HEK293 (cell line): ENCODE measurements around the gene PRKAR2B.

Experiments used
- CTCF ChIA-PET: fragments of 350-600 bp; formaldehyde crosslinking; extraction: SDS; loops from one replicate; lab custom pipeline; 2021; ENCODE audit warnings: antibody characterized with exemption; lab: Yijun Ruan, JAX
- POLR2A ChIA-PET: fragments of 300-600 bp; formaldehyde crosslinking; extraction: SDS; loops from one replicate; lab custom pipeline; 2020; ENCODE audit warnings: antibody characterized with exemption, inconsistent platforms; lab: Yijun Ruan, JAX
- H3K27ac ChIP-seq: fragments of 200-500 bp; sonication (Bioruptor generic); 2 replicates; pipeline ENCODE4 v1.5.1; 2014; ENCODE audit warnings: low read depth, low read length, control low read depth, inconsistent platforms; ENCODE audit errors: extremely low read depth
- H3K36me3 ChIP-seq, 2 experiments: fragments of 200-500 bp in 1 of 2; sonication (Bioruptor generic) in 1 of 2; 1 replicate in 1 of 2; 2 replicates in 1 of 2; pipeline ENCODE4 v1.5.1; 2014 to 2017; ENCODE audit warnings: inconsistent platforms in 2 of 2, low read length in 2 of 2; ENCODE audit not compliant: control insufficient read depth in 2 of 2, insufficient read depth in 1 of 2
- H3K4me1 ChIP-seq: fragments of 200-500 bp; sonication (Bioruptor generic); 2 replicates; pipeline ENCODE4 v1.5.1; 2014; ENCODE audit warnings: mild to moderate bottlenecking, low read length, inconsistent platforms; ENCODE audit not compliant: control insufficient read depth, insufficient read depth
- H3K4me3 ChIP-seq: 2 replicates; pipeline ENCODE4 v1.5.1; 2011; ENCODE audit warnings: low read depth, mild to moderate bottlenecking, control low read depth, low read length, moderate library complexity
- H3K9me3 ChIP-seq: fragments of 200-500 bp; sonication (Bioruptor generic); 2 replicates; pipeline ENCODE4 v1.5.1; 2014; ENCODE audit warnings: low read depth, low read length, inconsistent platforms; ENCODE audit not compliant: control insufficient read depth, insufficient read depth
- BCL11A ChIP-seq: fragments of 450-650 bp; formaldehyde crosslinking; IDR thresholded peaks from 2 replicates; pipeline ENCODE4 v1.5.1; 2016; ENCODE audit warnings: low read depth, missing biosample characterization, missing genetic modification characterization
- GFI1B ChIP-seq: fragments of 450-650 bp; formaldehyde crosslinking; IDR thresholded peaks from 2 replicates; pipeline ENCODE4 v1.5.1; 2016; ENCODE audit warnings: missing biosample characterization, missing genetic modification characterization
- SP2 ChIP-seq: fragments of 450-650 bp; formaldehyde crosslinking; IDR thresholded peaks from 2 replicates; pipeline ENCODE4 v1.5.1; 2016; ENCODE audit warnings: missing biosample characterization, missing genetic modification characterization
- ZBTB17 ChIP-seq: fragments of 450-650 bp; formaldehyde crosslinking; IDR thresholded peaks from 2 replicates; pipeline ENCODE4 v1.5.1; 2016; ENCODE audit warnings: missing biosample characterization, missing genetic modification characterization
- ZBTB21 ChIP-seq: fragments of 450-650 bp; formaldehyde crosslinking; IDR thresholded peaks from 2 replicates; pipeline ENCODE4 v1.5.1; 2017; ENCODE audit warnings: missing biosample characterization, missing genetic modification characterization
- ZBTB7A ChIP-seq: fragments of 450-650 bp; formaldehyde crosslinking; IDR thresholded peaks from 2 replicates; pipeline ENCODE4 v1.5.1; 2016; ENCODE audit warnings: low read depth, missing biosample characterization, missing genetic modification characterization
- ZFP69B ChIP-seq: fragments of 450-650 bp; formaldehyde crosslinking; IDR thresholded peaks from 2 replicates; pipeline ENCODE4 v1.5.1; 2016; ENCODE audit warnings: missing biosample characterization, missing genetic modification characterization
- ZNF114 ChIP-seq: fragments of 450-650 bp; formaldehyde crosslinking; IDR thresholded peaks from 2 replicates; pipeline ENCODE4 v1.5.0; 2017; ENCODE audit warnings: missing biosample characterization, missing genetic modification characterization
- ZNF155 ChIP-seq: fragments of 450-650 bp; formaldehyde crosslinking; IDR thresholded peaks from 2 replicates; pipeline ENCODE4 v1.5.1; 2016; ENCODE audit warnings: missing biosample characterization, missing genetic modification characterization
- ZNF175 ChIP-seq: fragments of 450-650 bp; formaldehyde crosslinking; IDR thresholded peaks from 2 replicates; pipeline ENCODE4 v1.5.1; 2016; ENCODE audit warnings: missing biosample characterization, missing genetic modification characterization
- ZNF19 ChIP-seq: fragments of 450-650 bp; formaldehyde crosslinking; IDR thresholded peaks from 2 replicates; pipeline ENCODE4; 2016; ENCODE audit warnings: missing biosample characterization, missing genetic modification characterization, low read depth
- ZNF202 ChIP-seq: fragments of 450-650 bp; formaldehyde crosslinking; IDR thresholded peaks from 2 replicates; pipeline ENCODE4 v1.5.1; 2016; ENCODE audit warnings: missing biosample characterization, missing genetic modification characterization, borderline replicate concordance
- ZNF404 ChIP-seq: fragments of 450-650 bp; formaldehyde crosslinking; IDR thresholded peaks from 2 replicates; pipeline ENCODE4 v1.5.1; 2017; ENCODE audit warnings: missing biosample characterization, missing genetic modification characterization
- ZNF416 ChIP-seq: fragments of 450-650 bp; formaldehyde crosslinking; IDR thresholded peaks from 2 replicates; pipeline ENCODE4 v1.5.1; 2016; ENCODE audit warnings: missing biosample characterization, missing genetic modification characterization
- ZNF530 ChIP-seq: fragments of 450-650 bp; formaldehyde crosslinking; IDR thresholded peaks from 2 replicates; pipeline ENCODE4 v1.5.1; 2016; ENCODE audit warnings: low read depth, missing biosample characterization, missing genetic modification characterization
- ZNF558 ChIP-seq: fragments of 450-650 bp; formaldehyde crosslinking; IDR thresholded peaks from 2 replicates; pipeline ENCODE4 v1.5.1; 2016; ENCODE audit warnings: missing biosample characterization, missing genetic modification characterization
- ZNF791 ChIP-seq: fragments of 450-650 bp; formaldehyde crosslinking; IDR thresholded peaks from 2 replicates; pipeline ENCODE4 v1.5.1; 2016; ENCODE audit warnings: missing biosample characterization, missing genetic modification characterization
- TF ChIP-seq, protein P1 (sequence below): fragments of 450-650 bp; formaldehyde crosslinking; optimal IDR thresholded peaks from 2 replicates; pipeline ENCODE3; 2016; ENCODE audit warnings: missing biosample characterization, mild to moderate bottlenecking, missing genetic modification characterization
- TF ChIP-seq, protein P2 (sequence below): fragments of 450-650 bp; formaldehyde crosslinking; IDR thresholded peaks from 2 replicates; pipeline ENCODE4 v1.5.1; 2016; ENCODE audit warnings: missing biosample characterization, missing genetic modification characterization
- TF ChIP-seq, protein P3 (sequence below): fragments of 450-650 bp; formaldehyde crosslinking; IDR thresholded peaks from 2 replicates; pipeline ENCODE4 v1.5.1; 2016; ENCODE audit warnings: missing biosample characterization, missing genetic modification characterization
- TF ChIP-seq, protein P4 (sequence below): fragments of 450-650 bp; formaldehyde crosslinking; IDR thresholded peaks from 2 replicates; pipeline ENCODE4 v1.5.1; 2016; ENCODE audit warnings: missing biosample characterization, missing genetic modification characterization, borderline replicate concordance
- TF ChIP-seq, protein P5 (sequence below): fragments of 450-650 bp; formaldehyde crosslinking; IDR thresholded peaks from 2 replicates; pipeline ENCODE4 v1.5.1; 2017; ENCODE audit warnings: missing biosample characterization, missing genetic modification characterization

Gene PRKAR2B

DNA sequence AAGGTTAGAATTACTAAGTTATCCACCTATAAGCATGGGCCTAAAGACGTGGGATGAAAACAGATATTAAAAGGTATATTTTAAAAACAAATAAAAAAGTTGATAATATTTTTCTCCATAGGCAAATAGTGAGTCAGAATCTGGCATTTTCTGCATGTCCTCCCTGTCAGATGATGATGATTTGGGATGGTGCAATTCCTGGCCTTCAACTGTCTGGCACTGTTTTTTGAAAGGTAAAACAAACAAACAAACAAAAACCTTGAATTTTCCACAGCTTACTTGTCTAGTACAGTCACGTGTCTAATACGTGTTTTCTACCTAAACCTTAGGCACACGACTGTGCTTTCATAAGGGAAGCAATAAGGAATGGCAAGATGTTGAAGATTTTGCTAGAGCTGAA, 141.7 kb downstream of the PRKAR2B start (continued):
- TF ChIP-seq ZBTB21 (tag by site-specific recombination) (no peak), ZFP69B (tag by site-specific recombination) (no peak), ZNF202 (tag by site-specific recombination) (no peak), ZBTB17 (tag by site-specific recombination) (no peak), BCL11A (tag by site-specific recombination) (no peak)

DNA sequence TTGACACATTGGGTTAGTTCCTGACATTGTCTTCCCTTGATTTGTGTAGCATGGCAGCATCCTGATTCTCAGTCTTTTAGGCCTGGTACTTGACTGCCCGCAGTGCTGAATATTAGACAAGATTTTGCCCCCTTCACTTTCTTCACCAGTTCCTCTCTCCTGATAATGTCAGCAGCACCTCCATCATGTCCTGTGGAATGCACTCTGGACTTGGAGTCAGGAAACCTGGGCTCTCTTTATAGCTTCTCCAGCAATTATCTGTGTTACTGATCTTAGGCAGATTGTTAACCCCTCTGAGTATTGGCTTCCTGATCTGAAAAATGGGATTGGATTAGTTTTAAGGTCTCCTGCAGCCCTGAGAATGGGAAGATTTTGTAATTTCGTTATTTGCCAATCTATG, 143.3 kb downstream of the PRKAR2B start:
- H3K36me3 ChIP-seq: peaks cover 16 to 49% of the 10 kb centered on the region in 2 experiments
- no peaks in the 10 kb centered on the region for H3K9me3 ChIP-seq
- ChIA-PET POLR2A (no interaction called here), CTCF (interaction anchor here (0.6 kb wide), 1 partner anchor 20 kb away, joined by 3 read pairs; no protein-coding TSS in a partner anchor)
- H3K4me3 ChIP-seq: no peak overlapping the region
- no peaks in the 10 kb centered on the region for H3K4me1 ChIP-seq
- no peak for TF ChIP-seq GFI1B
- no peak for TF ChIP-seq ZNF558 (tag by site-specific recombination)
- TF ChIP-seq, protein P1, sequence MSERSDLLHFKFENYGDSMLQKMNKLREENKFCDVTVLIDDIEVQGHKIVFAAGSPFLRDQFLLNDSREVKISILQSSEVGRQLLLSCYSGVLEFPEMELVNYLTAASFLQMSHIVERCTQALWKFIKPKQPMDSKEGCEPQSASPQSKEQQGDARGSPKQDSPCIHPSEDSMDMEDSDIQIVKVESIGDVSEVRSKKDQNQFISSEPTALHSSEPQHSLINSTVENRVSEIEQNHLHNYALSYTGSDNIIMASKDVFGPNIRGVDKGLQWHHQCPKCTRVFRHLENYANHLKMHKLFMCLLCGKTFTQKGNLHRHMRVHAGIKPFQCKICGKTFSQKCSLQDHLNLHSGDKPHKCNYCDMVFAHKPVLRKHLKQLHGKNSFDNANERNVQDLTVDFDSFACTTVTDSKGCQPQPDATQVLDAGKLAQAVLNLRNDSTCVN: no peak
- TF ChIP-seq ZNF404 (tag by site-specific recombination): no peak
- TF ChIP-seq, protein P2, sequence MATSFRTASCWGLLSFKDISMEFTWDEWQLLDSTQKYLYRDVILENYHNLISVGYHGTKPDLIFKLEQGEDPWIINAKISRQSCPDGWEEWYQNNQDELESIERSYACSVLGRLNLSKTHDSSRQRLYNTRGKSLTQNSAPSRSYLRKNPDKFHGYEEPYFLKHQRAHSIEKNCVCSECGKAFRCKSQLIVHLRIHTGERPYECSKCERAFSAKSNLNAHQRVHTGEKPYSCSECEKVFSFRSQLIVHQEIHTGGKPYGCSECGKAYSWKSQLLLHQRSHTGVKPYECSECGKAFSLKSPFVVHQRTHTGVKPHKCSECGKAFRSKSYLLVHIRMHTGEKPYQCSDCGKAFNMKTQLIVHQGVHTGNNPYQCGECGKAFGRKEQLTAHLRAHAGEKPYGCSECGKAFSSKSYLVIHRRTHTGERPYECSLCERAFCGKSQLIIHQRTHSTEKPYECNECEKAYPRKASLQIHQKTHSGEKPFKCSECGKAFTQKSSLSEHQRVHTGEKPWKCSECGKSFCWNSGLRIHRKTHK (tag by site-specific recombination): no peak
- TF ChIP-seq ZNF416 (tag by site-specific recombination): no peak
- TF ChIP-seq ZNF530: no peak
- TF ChIP-seq, protein P3, sequence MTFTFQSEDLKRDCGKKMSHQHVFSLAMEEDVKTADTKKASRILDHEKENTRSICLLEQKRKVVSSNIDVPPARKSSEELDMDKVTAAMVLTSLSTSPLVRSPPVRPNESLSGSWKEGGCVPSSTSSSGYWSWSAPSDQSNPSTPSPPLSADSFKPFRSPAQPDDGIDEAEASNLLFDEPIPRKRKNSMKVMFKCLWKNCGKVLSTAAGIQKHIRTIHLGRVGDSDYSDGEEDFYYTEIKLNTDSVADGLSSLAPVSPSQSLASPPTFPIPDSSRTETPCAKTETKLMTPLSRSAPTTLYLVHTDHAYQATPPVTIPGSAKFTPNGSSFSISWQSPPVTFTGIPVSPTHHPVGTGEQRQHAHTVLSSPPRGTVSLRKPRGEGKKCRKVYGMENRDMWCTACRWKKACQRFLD (tag by site-specific recombination): no peak
- no peak for TF ChIP-seq ZNF114 (tag by site-specific recombination)
- TF ChIP-seq ZNF155 (tag by site-specific recombination): no peak
- TF ChIP-seq ZNF175: no peak
- TF ChIP-seq SP2 (tag by site-specific recombination): no peak
- no peak for TF ChIP-seq ZNF19 (tag by site-specific recombination)
- no peak for TF ChIP-seq ZNF791
- TF ChIP-seq, protein P4, sequence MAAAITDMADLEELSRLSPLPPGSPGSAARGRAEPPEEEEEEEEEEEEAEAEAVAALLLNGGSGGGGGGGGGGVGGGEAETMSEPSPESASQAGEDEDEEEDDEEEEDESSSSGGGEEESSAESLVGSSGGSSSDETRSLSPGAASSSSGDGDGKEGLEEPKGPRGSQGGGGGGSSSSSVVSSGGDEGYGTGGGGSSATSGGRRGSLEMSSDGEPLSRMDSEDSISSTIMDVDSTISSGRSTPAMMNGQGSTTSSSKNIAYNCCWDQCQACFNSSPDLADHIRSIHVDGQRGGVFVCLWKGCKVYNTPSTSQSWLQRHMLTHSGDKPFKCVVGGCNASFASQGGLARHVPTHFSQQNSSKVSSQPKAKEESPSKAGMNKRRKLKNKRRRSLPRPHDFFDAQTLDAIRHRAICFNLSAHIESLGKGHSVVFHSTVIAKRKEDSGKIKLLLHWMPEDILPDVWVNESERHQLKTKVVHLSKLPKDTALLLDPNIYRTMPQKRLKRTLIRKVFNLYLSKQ: no peak
- TF ChIP-seq, protein P5, sequence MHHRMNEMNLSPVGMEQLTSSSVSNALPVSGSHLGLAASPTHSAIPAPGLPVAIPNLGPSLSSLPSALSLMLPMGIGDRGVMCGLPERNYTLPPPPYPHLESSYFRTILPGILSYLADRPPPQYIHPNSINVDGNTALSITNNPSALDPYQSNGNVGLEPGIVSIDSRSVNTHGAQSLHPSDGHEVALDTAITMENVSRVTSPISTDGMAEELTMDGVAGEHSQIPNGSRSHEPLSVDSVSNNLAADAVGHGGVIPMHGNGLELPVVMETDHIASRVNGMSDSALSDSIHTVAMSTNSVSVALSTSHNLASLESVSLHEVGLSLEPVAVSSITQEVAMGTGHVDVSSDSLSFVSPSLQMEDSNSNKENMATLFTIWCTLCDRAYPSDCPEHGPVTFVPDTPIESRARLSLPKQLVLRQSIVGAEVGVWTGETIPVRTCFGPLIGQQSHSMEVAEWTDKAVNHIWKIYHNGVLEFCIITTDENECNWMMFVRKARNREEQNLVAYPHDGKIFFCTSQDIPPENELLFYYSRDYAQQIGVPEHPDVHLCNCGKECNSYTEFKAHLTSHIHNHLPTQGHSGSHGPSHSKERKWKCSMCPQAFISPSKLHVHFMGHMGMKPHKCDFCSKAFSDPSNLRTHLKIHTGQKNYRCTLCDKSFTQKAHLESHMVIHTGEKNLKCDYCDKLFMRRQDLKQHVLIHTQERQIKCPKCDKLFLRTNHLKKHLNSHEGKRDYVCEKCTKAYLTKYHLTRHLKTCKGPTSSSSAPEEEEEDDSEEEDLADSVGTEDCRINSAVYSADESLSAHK: no peak
- TF ChIP-seq ZBTB7A (tag by site-specific recombination): no peak
- TF ChIP-seq, all 188 proteins: peak for 0
- no peak overlapping the region for H3K27ac ChIP-seq
